K562 (cell line): ENCODE measurements around the gene NANS. TPM values are rescaled to one million over a fixed set of nuclear protein-coding genes. Genes with fewer than 3 reads are reported as not detected.
A peak's percentile ranks its signal among the peaks of the same experiment; 100 is the strongest.

Experiments used
- ATAC-seq: fragments of 200-7000 bp; cut with Tn5 transposase; 3 replicates; pipeline ENCODE4 v1.9.1; 2020; ENCODE audit warnings: moderate library complexity
- BruUV-seq: library from RNA; stranded (reverse); fragments of 400-500 nt; replicated peaks from 2 replicates; lab custom pipeline; 2021; lab: Mats Ljungman, UMichigan
- CTCF ChIA-PET: fragments of 300-600 bp; formaldehyde crosslinking; extraction: SDS; loops from one replicate; lab custom pipeline; 2021; ENCODE audit warnings: low intra/inter-chr PET ratio; lab: Yijun Ruan, JAX
- POLR2A ChIA-PET: fragments of 300-600, 350-650 bp; sonication (Branson Sonifier 250); formaldehyde crosslinking; extraction: SDS; loops from one replicate; lab custom pipeline; 2021; ENCODE audit warnings: antibody characterized with exemption, inconsistent platforms; lab: Yijun Ruan, JAX
- DNase-seq, 4 experiments: peaks; one replicate each; pipeline versions ENCODE4 v3.0.0 to v3.0.0-alpha.2; 2011 to 2018; ENCODE audit warnings: low spot score in 3 of 4, mixed read lengths in 3 of 4; ENCODE audit errors: extremely low read depth in 1 of 4
- FAIRE-seq: peaks from 2 replicates; lab custom pipeline; 2011; peaks lifted over from hg19 to GRCh38; lab: Jason Lieb, UNC
- H2AFZ ChIP-seq: 2 replicates; pipeline ENCODE4 v1.6.0; 2011; ENCODE audit warnings: low read depth, low read length, control low read depth, inconsistent platforms
- H3K27ac ChIP-seq: fragments of 200-600 bp; 3 replicates; pipeline ENCODE4 v1.8.0; 2011; ENCODE audit warnings: low read depth, mild to moderate bottlenecking, control low read depth, inconsistent platforms, low read length, moderate library complexity, mixed read lengths; ENCODE audit errors: extremely low read depth
- H3K27me3 ChIP-seq, 2 experiments: fragments of 300-600 bp in 1 of 2; 2 replicates in 1 of 2; 3 replicates in 1 of 2; pipeline versions ENCODE4 v1.6.0 to v1.8.0; 2011; ENCODE audit warnings: inconsistent platforms in 2 of 2, low read length in 2 of 2, mild to moderate bottlenecking in 1 of 2, mixed read lengths in 1 of 2, moderate library complexity in 1 of 2; ENCODE audit not compliant: control insufficient read depth in 2 of 2, insufficient read depth in 2 of 2
- H3K36me3 ChIP-seq: fragments of 300-600 bp; 3 replicates; pipeline ENCODE4 v1.8.0; 2011; ENCODE audit warnings: mild to moderate bottlenecking, low read length, inconsistent platforms; ENCODE audit not compliant: control insufficient read depth, insufficient read depth
- H3K4me1 ChIP-seq, 2 experiments: fragments of 200-600 bp in 1 of 2; replicated peaks in 1 of 2; 2 replicates in 1 of 2; 3 replicates in 1 of 2; pipeline versions ENCODE4 v1.5.1 to v1.8.0; 2011; ENCODE audit warnings: inconsistent platforms in 2 of 2, low read length in 2 of 2, mild to moderate bottlenecking in 1 of 2, mixed read lengths in 1 of 2, moderate library complexity in 1 of 2; ENCODE audit not compliant: control insufficient read depth in 2 of 2, insufficient read depth in 2 of 2
- H3K4me2 ChIP-seq: 2 replicates; pipeline ENCODE4 v1.6.1; 2011; ENCODE audit warnings: low read length, control low read depth, inconsistent platforms, mixed read lengths; ENCODE audit not compliant: insufficient read depth
- H3K4me3 ChIP-seq: fragments of 200-600 bp; sonication (generic), shearing (Covaris generic); 2 replicates; pipeline ENCODE4 v1.5.1; 2016; ENCODE audit warnings: control low read depth, inconsistent platforms
- H3K79me2 ChIP-seq: fragments of 200-600 bp; 3 replicates; pipeline ENCODE4 v1.8.0; 2011; ENCODE audit warnings: low read length, inconsistent platforms; ENCODE audit not compliant: control insufficient read depth, insufficient read depth
- H3K9ac ChIP-seq, 2 experiments: 2 replicates each; pipeline versions ENCODE4 v1.6.0 to v1.6.1; 2011; ENCODE audit warnings: low read depth in 2 of 2, low read length in 2 of 2, control low read depth in 1 of 2, inconsistent platforms in 1 of 2, mild to moderate bottlenecking in 1 of 2, mixed read lengths in 1 of 2; ENCODE audit not compliant: insufficient read depth in 1 of 2
- H3K9me1 ChIP-seq: one replicate; pipeline ENCODE4 v1.6.0; 2011; ENCODE audit warnings: inconsistent platforms, mild to moderate bottlenecking, low read length, moderate library complexity; ENCODE audit not compliant: control insufficient read depth, insufficient read depth
- H3K9me3 ChIP-seq: replicated peaks from 2 replicates; pipeline ENCODE4 v1.5.1; 2011; ENCODE audit warnings: low read depth, low read length, inconsistent platforms; ENCODE audit not compliant: control insufficient read depth, insufficient read depth
- H4K20me1 ChIP-seq: replicated peaks from 2 replicates; pipeline ENCODE4 v1.6.1; 2011; ENCODE audit warnings: low read length, inconsistent platforms, mixed read lengths; ENCODE audit not compliant: control insufficient read depth, insufficient read depth
- AFF1 ChIP-seq, 2 experiments: fragments of 450-650 bp; IDR thresholded peaks; 2 replicates each; pipeline ENCODE4 v1.6.1; 2018; ENCODE audit warnings: mild to moderate bottlenecking in 2 of 2, low read depth in 1 of 2; ENCODE audit not compliant: partially characterized antibody in 2 of 2
- KAT8 ChIP-seq: fragments of 450-650 bp; IDR thresholded peaks from 2 replicates; pipeline ENCODE4 v1.6.1; 2016; ENCODE audit warnings: low read depth, mild to moderate bottlenecking
- ZNF121 ChIP-seq: sonication (generic); formaldehyde crosslinking; conservative IDR thresholded peaks from 2 replicates; pipeline ENCODE4 v1.8.0; 2022; ENCODE audit warnings: missing genetic modification reagents
- ZNF668 ChIP-seq: fragments of 250-450 bp; sonication (Bioruptor Pico); IDR thresholded peaks from 2 replicates; pipeline ENCODE4 v1.8.0; 2022; ENCODE audit warnings: mild to moderate bottlenecking, inconsistent platforms
- WGBS: fragments of 100-300 bp; shearing (Covaris generic); methylation state at CpG from one replicate; pipeline ENCODE4 v1.1.6; 2016; ENCODE audit warnings: low coverage, mixed read lengths; ENCODE audit not compliant: insufficient coverage; ENCODE audit errors: missing lambda C conversion rate; 5-methylcytosine and 5-hydroxymethylcytosine counted together
- in situ Hi-C: fragments of 300-500 bp; cut with MboI; formaldehyde crosslinking; loops from 4 replicates; pipeline ENCODE4 v1.15.0; 2018; ENCODE audit warnings: inconsistent platforms, mixed read lengths
- intact Hi-C: fragments of 100-400 bp; cut with micrococcal nuclease; formaldehyde crosslinking; loops from 2 replicates; pipeline ENCODE4 v1.14.2; 2022
- polyA plus RNA-seq, 8 experiments: library from polyadenylated mRNA; depleted of rRNA in 4 of 8; stranded (reverse) in 5 of 8; unstranded in 3 of 8; fragments of >200 nt; fragmentation: Nextera tagmentation in 2 of 8; fragmentation: Illumina TruSeq in 1 of 8; extraction: Ambion mirVana in 2 of 8; extraction: Trizol in 1 of 8; gene quantifications; 2 replicates each; pipeline versions ENCODE4 v1.2.1 to v1.2.3, GENCODE V29; 2011 to 2014; ENCODE audit warnings: inconsistent platforms in 1 of 8, missing spikeins in 1 of 8
- total RNA-seq, 7 experiments: library from RNA; depleted of rRNA in 6 of 7; stranded (reverse); fragments of >200 nt in 6 of 7; fragmentation: Illumina TruSeq in 2 of 7; extraction: Trizol in 2 of 7; gene quantifications; 2 replicates each; pipeline versions ENCODE4 v1.2.1 to v1.2.3, GENCODE V29; 2011 to 2021; ENCODE audit warnings: low replicate concordance in 1 of 7

NANS gene
- total and polyA plus RNA-seq, 9 of the 15 experiments (the other 6 are each of a cell fraction or from before 2014, with no cell fraction given), result 37.1 to 181 (median 137) TPM

- TF ChIP-seq AFF1 (IDR thresholded peaks at IDR 0.05; ENCODE audit: low read depth in 1 of 2, partially characterized antibody in 2 of 2) (no peak), ZNF668 (CRISPR knock-in tag) (no peak)
Measured at GRCh38 chr9:98069551-98069950, 13.0 kb downstream of the NANS start (continued).

- FAIRE-seq, result no peak
- intact Hi-C loops, result no loop called here
- ChIA-PET CTCF (no interaction called here), POLR2A (interaction anchor here (0.9 to 3.9 kb wide), 3 partner anchors 11 to 13 kb away, joined by 3 to 30 read pairs (median 3); partner anchors contain the start of gene NANS)
- Histone ChIP-seq H3K4me1 (peaks cover 4 to 7% of the 10 kb centered on the region in 2 experiments; a peak in 3 of 5 replicates), H3K36me3 (peaks cover 64% of the 10 kb centered on the region), H3K27me3 (no peaks in the 10 kb centered on the region), H4K20me1 (peaks cover 8% of the 10 kb centered on the region; the same call in 1 of the 2 replicates), H3K9ac (no peak overlapping the region), H3K9me3 (no peaks in the 10 kb centered on the region), H3K9me1 (no peaks in the 10 kb centered on the region), H2AFZ (no peak overlapping the region), H3K4me3 (no peak overlapping the region), H3K79me2 (peaks cover 61% of the 10 kb centered on the region), H3K27ac (no peak overlapping the region), H3K4me2 (no peak overlapping the region)
- no peak for DNase-seq
- WGBS, result 94% methylated on average over 6 of the region's 7 CpGs
- in situ Hi-C loops, result no loop called here
- TF ChIP-seq ZNF121 (CRISPR knock-in tag) (peak; percentile 80), KAT8 (no peak)
- ATAC-seq, result no peak
- BruUV-seq, result no TSS peak
Measured at GRCh38 chr9:98070704-98071103, 14.2 kb downstream of the NANS start.
